CD14-positive monocyte (primary cell): ENCODE data around the gene SNU13. TPM values are rescaled to one million over a fixed set of nuclear protein-coding genes. Genes with fewer than 3 reads are reported as not detected.
A peak's percentile ranks its signal among the peaks of the same experiment; 100 is the strongest.

Source experiments
- DNase-seq, 3 donors: peaks; one replicate each; pipeline ENCODE4 v3.0.0-alpha.2; 2011 to 2022
- H2AFZ ChIP-seq: 2 replicates; pipeline ENCODE4 v1.6.0; 2012; ENCODE audit warnings: mild to moderate bottlenecking, low read depth, low read length, inconsistent platforms; ENCODE audit not compliant: insufficient read depth, poor library complexity, severe bottlenecking
- H3K27ac ChIP-seq, 2 donors: 1 replicate in 1 of 2; 2 replicates in 1 of 2; pipeline ENCODE4 v1.5.1; 2012 to 2013; ENCODE audit warnings: low read length in 2 of 2, control low read depth in 1 of 2, inconsistent platforms in 1 of 2, low read depth in 1 of 2, mild to moderate bottlenecking in 1 of 2
- H3K27me3 ChIP-seq, 2 donors: one replicate each; pipeline versions ENCODE4 v1.6.0 to v1.6.1; 2011 to 2013; ENCODE audit warnings: low read length in 2 of 2; ENCODE audit not compliant: control insufficient read depth in 2 of 2, insufficient read depth in 2 of 2
- H3K36me3 ChIP-seq, 2 donors: replicated peaks in 1 of 2; 1 replicate in 1 of 2; 2 replicates in 1 of 2; pipeline versions ENCODE4 v1.5.1 to v1.6.1; 2012 to 2013; ENCODE audit warnings: low read length in 2 of 2, control low read depth in 1 of 2, inconsistent platforms in 1 of 2, mild to moderate bottlenecking in 1 of 2; ENCODE audit not compliant: insufficient read depth in 2 of 2, control insufficient read depth in 1 of 2
- H3K4me1 ChIP-seq, 2 donors: 1 replicate in 1 of 2; 2 replicates in 1 of 2; pipeline versions ENCODE4 v1.5.1 to v1.6.1; 2012 to 2013; ENCODE audit warnings: low read length in 2 of 2, control low read depth in 1 of 2, inconsistent platforms in 1 of 2, mild to moderate bottlenecking in 1 of 2, moderate library complexity in 1 of 2; ENCODE audit not compliant: insufficient read depth in 2 of 2, control insufficient read depth in 1 of 2
- H3K4me2 ChIP-seq: replicated peaks from 2 replicates; pipeline ENCODE3; 2012; ENCODE audit warnings: low read length, moderate library complexity, mild to moderate bottlenecking; ENCODE audit not compliant: poor library complexity, severe bottlenecking; ENCODE audit errors: extremely low read depth
- H3K4me3 ChIP-seq, 3 experiments: fragments of 200-600 bp in 1 of 3; sonication (generic) in 1 of 3; replicated peaks in 1 of 3; 1 replicate in 2 of 3; 2 replicates in 1 of 3; pipeline ENCODE4 v1.5.1; 2011 to 2013; ENCODE audit warnings: low read length in 3 of 3, mild to moderate bottlenecking in 3 of 3, control low read depth in 2 of 3, low read depth in 2 of 3, inconsistent platforms in 1 of 3, moderate library complexity in 1 of 3
- H3K79me2 ChIP-seq: 2 replicates; pipeline ENCODE4 v1.6.0; 2012; ENCODE audit warnings: mild to moderate bottlenecking, control low read depth, inconsistent platforms, low read length, moderate library complexity; ENCODE audit not compliant: insufficient read depth
- H3K9ac ChIP-seq: 2 replicates; pipeline ENCODE4 v1.6.0; 2017; ENCODE audit warnings: low read length, mild to moderate bottlenecking; ENCODE audit not compliant: insufficient read depth, poor library complexity, severe bottlenecking
- H3K9me3 ChIP-seq, 2 donors: replicated peaks in 1 of 2; 1 replicate in 1 of 2; 2 replicates in 1 of 2; pipeline versions ENCODE4 v1.5.1 to v1.6.1; 2012 to 2013; ENCODE audit warnings: low read length in 2 of 2, control low read depth in 1 of 2; ENCODE audit not compliant: control insufficient read depth in 1 of 2, insufficient read depth in 1 of 2
- H4K20me1 ChIP-seq: 2 replicates; pipeline ENCODE4 v1.6.0; 2012; ENCODE audit warnings: mild to moderate bottlenecking, low read length, control low read depth, moderate library complexity; ENCODE audit not compliant: insufficient read depth
- H3K27ac Mint-ChIP-seq, 7 donors: one replicate each; pipeline ENCODE4 v1.8.0; 2020; ENCODE audit warnings: mild to moderate bottlenecking in 7 of 7, mixed read lengths in 7 of 7, moderate library complexity in 6 of 7, inconsistent platforms in 2 of 7
- H3K27me3 Mint-ChIP-seq, 3 donors: one replicate each; pipeline ENCODE4 v1.8.0; 2021 to 2022; ENCODE audit warnings: low read depth in 3 of 3, mild to moderate bottlenecking in 3 of 3, mixed read lengths in 3 of 3, moderate library complexity in 3 of 3, inconsistent platforms in 1 of 3
- H3K36me3 Mint-ChIP-seq, 2 donors: one replicate each; pipeline ENCODE4 v1.8.0; 2020; ENCODE audit warnings: mixed read lengths in 2 of 2, inconsistent platforms in 1 of 2, mild to moderate bottlenecking in 1 of 2
- H3K4me1 Mint-ChIP-seq: one replicate; pipeline ENCODE4 v1.8.0; 2020; ENCODE audit warnings: mild to moderate bottlenecking, mixed read lengths
- H3K4me3 Mint-ChIP-seq, 2 donors: one replicate each; pipeline ENCODE4 v1.8.0; 2020; ENCODE audit warnings: mild to moderate bottlenecking in 2 of 2, mixed read lengths in 2 of 2, moderate library complexity in 1 of 2
- H3K9me3 Mint-ChIP-seq, 7 donors: one replicate each; pipeline ENCODE4 v1.8.0; 2020 to 2022; ENCODE audit warnings: mixed read lengths in 7 of 7, mild to moderate bottlenecking in 6 of 7, moderate library complexity in 6 of 7, inconsistent platforms in 2 of 7
- WGBS: methylation state at CpG from one replicate; pipeline ENCODE4 v1.1.5; 2013; ENCODE audit warnings: missing lambda C conversion rate; ENCODE audit not compliant: insufficient coverage; 5-methylcytosine and 5-hydroxymethylcytosine counted together
- intact Hi-C, 2 donors: fragments of 100-400 bp; cut with micrococcal nuclease; formaldehyde crosslinking; loops; one replicate each; pipeline versions ENCODE4 v1.15.0 to v1.15.1; 2023
- polyA plus RNA-seq, 3 donors: library from polyadenylated mRNA; depleted of rRNA in 1 of 3; unstranded in 2 of 3; stranded (reverse) in 1 of 3; fragments of 300-500 nt in 2 of 3; fragments of >200 nt in 1 of 3; fragmentation: Illumina TruSeq in 2 of 3; gene quantifications; 1 replicate in 2 of 3; 2 replicates in 1 of 3; pipeline ENCODE4 v1.2.3, GENCODE V29; 2012 to 2021
- TF ChIP-seq, protein P1 (sequence below): fragments of 200-600 bp; IDR thresholded peaks from one replicate; pipeline ENCODE4 v1.8.0; 2022; ENCODE audit warnings: antibody characterized with exemption, mild to moderate bottlenecking

The SNU13 gene
- polyA plus RNA-seq, 3 donors, result 90.0 to 168 (median 168) TPM

DNA sequence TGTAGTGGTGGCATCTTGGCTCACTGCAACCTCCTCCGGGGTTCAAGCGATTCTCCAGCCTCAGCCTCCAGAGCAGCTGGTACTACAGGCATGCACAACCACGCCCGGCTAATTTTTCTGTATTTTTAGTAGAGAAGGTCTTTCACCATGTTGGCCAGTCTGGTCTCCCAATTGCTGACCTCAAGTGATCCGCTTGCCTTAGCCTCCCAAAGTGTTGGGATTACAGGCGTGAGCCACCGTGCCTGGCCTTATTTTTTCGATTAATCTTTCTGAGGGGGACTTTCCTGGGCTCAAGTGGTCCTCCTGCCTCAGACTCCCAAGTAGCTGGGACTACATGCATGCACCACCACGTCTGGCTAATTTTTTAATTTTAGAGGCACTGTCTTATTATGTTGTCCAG lies 5.6 kb downstream of the SNU13 start:
- Histone ChIP-seq H3K4me2 (peak overlapping the region; percentile 70), H3K4me1 (peaks cover 12 to 15% of the 10 kb centered on the region in 2 donors), H3K79me2 (peaks cover 94% of the 10 kb centered on the region), H3K4me3 (peak overlapping the region in 1 of 3 experiments; percentile 86), H3K36me3 (peaks cover 21 to 29% of the 10 kb centered on the region in 2 donors), H3K27ac (peak overlapping the region; percentile 69 to 88), H3K9me3 (no peaks in the 10 kb centered on the region), H3K27me3 (no peaks in the 10 kb centered on the region), H4K20me1 (peaks cover 9% of the 10 kb centered on the region), H3K9ac (no peak overlapping the region), H2AFZ (no peak overlapping the region)
- Mint-ChIP-seq H3K27ac (peak overlapping the region; percentile 92 to 98 (median 95)), H3K9me3 (peaks cover 0 to 6% (median 0%) of the 10 kb centered on the region in 7 donors), H3K36me3 (peaks cover 30 to 39% of the 10 kb centered on the region in 2 donors), H3K4me3 (peak overlapping the region; percentile 94 to 98), H3K27me3 (peaks cover 0 to 1% (median 0%) of the 10 kb centered on the region in 3 donors), H3K4me1 (peaks cover 14% of the 10 kb centered on the region)
- no peak for DNase-seq
- TF ChIP-seq, protein P1, sequence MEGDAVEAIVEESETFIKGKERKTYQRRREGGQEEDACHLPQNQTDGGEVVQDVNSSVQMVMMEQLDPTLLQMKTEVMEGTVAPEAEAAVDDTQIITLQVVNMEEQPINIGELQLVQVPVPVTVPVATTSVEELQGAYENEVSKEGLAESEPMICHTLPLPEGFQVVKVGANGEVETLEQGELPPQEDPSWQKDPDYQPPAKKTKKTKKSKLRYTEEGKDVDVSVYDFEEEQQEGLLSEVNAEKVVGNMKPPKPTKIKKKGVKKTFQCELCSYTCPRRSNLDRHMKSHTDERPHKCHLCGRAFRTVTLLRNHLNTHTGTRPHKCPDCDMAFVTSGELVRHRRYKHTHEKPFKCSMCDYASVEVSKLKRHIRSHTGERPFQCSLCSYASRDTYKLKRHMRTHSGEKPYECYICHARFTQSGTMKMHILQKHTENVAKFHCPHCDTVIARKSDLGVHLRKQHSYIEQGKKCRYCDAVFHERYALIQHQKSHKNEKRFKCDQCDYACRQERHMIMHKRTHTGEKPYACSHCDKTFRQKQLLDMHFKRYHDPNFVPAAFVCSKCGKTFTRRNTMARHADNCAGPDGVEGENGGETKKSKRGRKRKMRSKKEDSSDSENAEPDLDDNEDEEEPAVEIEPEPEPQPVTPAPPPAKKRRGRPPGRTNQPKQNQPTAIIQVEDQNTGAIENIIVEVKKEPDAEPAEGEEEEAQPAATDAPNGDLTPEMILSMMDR, result no peak
- intact Hi-C loops, result no loop called here
- 92% methylated on average over 9 of the region's 9 CpGs for WGBS

DNA sequence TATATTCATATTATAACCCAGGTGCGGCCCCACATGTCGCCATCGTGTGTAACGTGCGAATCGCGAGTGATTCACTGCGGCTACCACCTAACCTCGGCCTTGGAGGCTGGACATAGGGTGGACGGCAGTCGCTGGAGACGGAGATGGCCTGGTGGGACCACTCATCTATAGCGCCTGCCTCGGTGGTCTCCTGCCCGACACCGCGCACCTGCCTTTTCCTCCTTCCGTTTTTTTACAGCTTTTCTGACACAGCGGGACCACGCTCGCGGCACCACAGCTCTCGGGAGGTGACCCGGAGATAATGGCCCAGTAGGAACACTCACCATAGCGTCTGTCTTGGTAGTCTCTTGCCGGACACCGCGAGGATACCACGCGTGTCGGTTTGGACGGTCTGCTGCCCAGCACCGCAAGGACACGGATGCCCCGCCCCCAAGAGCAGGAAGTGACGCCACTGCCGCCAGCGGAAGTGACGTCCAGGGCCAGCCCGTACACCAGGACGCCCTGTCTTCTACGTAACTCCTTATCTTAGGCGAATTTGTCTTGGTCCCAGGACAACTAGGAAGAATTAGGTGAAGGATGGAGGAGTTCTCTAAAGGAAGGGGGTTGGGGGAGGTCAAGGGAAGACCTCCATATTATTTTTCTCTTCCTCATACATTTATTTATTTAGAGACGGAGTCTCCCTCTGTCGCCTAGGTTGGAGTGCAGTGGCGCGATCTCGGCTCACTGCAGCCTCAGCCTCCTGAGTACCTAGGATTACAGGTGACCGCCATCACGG lies 6.4 kb downstream of the SNU13 start:
- Mint-ChIP-seq H3K27ac (peak overlapping the region; percentile 92 to 98 (median 95)), H3K9me3 (peaks cover 0 to 6% (median 0%) of the 10 kb centered on the region in 7 donors), H3K4me1 (peaks cover 6% of the 10 kb centered on the region), H3K36me3 (peaks cover 34 to 45% of the 10 kb centered on the region in 2 donors), H3K27me3 (peaks cover 0 to 1% (median 0%) of the 10 kb centered on the region in 3 donors), H3K4me3 (peak overlapping the region; percentile 94 to 98)
- peak overlapping the region; percentile 69 to 88 for H3K27ac ChIP-seq
- H4K20me1 ChIP-seq, result peaks cover 14% of the 10 kb centered on the region
- H2AFZ ChIP-seq, result peak overlapping the region; percentile 24
- H3K4me3 ChIP-seq, result peak overlapping the region; percentile 47 to 86 (median 81)
- H3K36me3 ChIP-seq, result peaks cover 27 to 37% of the 10 kb centered on the region in 2 donors
- H3K9ac ChIP-seq, result peak overlapping the region; percentile 67
- peak overlapping the region; percentile 70 for H3K4me2 ChIP-seq
- peak; percentile 81 to 90 (median 90) for DNase-seq
- TF ChIP-seq, protein P1, result no peak
- H3K4me1 ChIP-seq, result peaks cover 4 to 7% of the 10 kb centered on the region in 2 donors
- WGBS, result 32% methylated on average over 42 of the region's 50 CpGs
- H3K79me2 ChIP-seq, result peaks cover 86% of the 10 kb centered on the region
- intact Hi-C loops, result no loop called here
- no peaks in the 10 kb centered on the region for H3K9me3 ChIP-seq
- H3K27me3 ChIP-seq, result no peaks in the 10 kb centered on the region
